Parathyroid adenoma (tissue), 2 donors: ENCODE data around the gene DHRS11.

ENCODE experiments used
- H2AFZ ChIP-seq: fragments of 300-600 bp; sonication (generic); one replicate; pipeline ENCODE4 v1.7.0; 2017; ENCODE audit warnings: antibody characterized with exemption, mild to moderate bottlenecking
- H3K27ac ChIP-seq: fragments of 300-600 bp; sonication (generic); one replicate; pipeline ENCODE4 v1.7.0; 2017
- H3K27me3 ChIP-seq: fragments of 300-600 bp; sonication (generic); one replicate; pipeline ENCODE4 v1.7.0; 2017; ENCODE audit warnings: low read length; ENCODE audit not compliant: control insufficient read depth, insufficient read depth
- H3K36me3 ChIP-seq: fragments of 300-600 bp; sonication (generic); one replicate; pipeline ENCODE4 v1.7.0; 2017; ENCODE audit warnings: low read length; ENCODE audit not compliant: control insufficient read depth, insufficient read depth
- H3K4me1 ChIP-seq: fragments of 300-600 bp; sonication (generic); one replicate; pipeline ENCODE4 v1.7.0; 2017; ENCODE audit warnings: control low read depth
- H3K4me2 ChIP-seq: fragments of 300-600 bp; sonication (generic); one replicate; pipeline ENCODE4 v1.7.0; 2017; ENCODE audit warnings: low read length
- H3K4me3 ChIP-seq: fragments of 300-600 bp; sonication (generic); one replicate; pipeline ENCODE4 v1.7.0; 2017; ENCODE audit warnings: low read depth, low read length
- H3K79me2 ChIP-seq: fragments of 300-600 bp; sonication (generic); one replicate; pipeline ENCODE4 v1.7.0; 2017; ENCODE audit warnings: control low read depth
- H3K9ac ChIP-seq: fragments of 300-600 bp; sonication (generic); one replicate; pipeline ENCODE4 v1.7.0; 2017; ENCODE audit warnings: mild to moderate bottlenecking
- H3K9me3 ChIP-seq: fragments of 300-600 bp; sonication (generic); one replicate; pipeline ENCODE4 v1.7.0; 2017; ENCODE audit warnings: low read length; ENCODE audit not compliant: control insufficient read depth
- CTCF ChIP-seq: fragments of 300-600 bp; sonication (generic); IDR thresholded peaks from one replicate; pipeline ENCODE4 v1.7.0; 2017; ENCODE audit warnings: antibody characterized with exemption, mild to moderate bottlenecking
- donor health status: primary hyperparathyroidism.

DHRS11 gene

GRCh38 chr17:36641877-36642845, 50.5 kb downstream of the DHRS11 start:
- peak overlapping the region; percentile 45 for H2AFZ ChIP-seq
- H3K79me2 ChIP-seq = no peaks in the 10 kb centered on the region
- H3K9ac ChIP-seq = no peak overlapping the region
- peak overlapping the region; percentile 41 for H3K4me3 ChIP-seq
- peaks cover 11% of the 10 kb centered on the region for H3K27me3 ChIP-seq
- H3K27ac ChIP-seq = no peak overlapping the region
- no peaks in the 10 kb centered on the region for H3K9me3 ChIP-seq
- H3K36me3 ChIP-seq = no peaks in the 10 kb centered on the region
- peaks cover 3% of the 10 kb centered on the region for H3K4me1 ChIP-seq
- no peak for TF ChIP-seq CTCF
- peak overlapping the region; percentile 76 for H3K4me2 ChIP-seq

GRCh38 chr17:36643086-36643685, 51.5 kb downstream of the DHRS11 start:
- Histone ChIP-seq H3K27ac (no peak overlapping the region), H3K4me2 (no peak overlapping the region), H2AFZ (no peak overlapping the region), H3K36me3 (no peaks in the 10 kb centered on the region), H3K9me3 (no peaks in the 10 kb centered on the region), H3K4me3 (no peak overlapping the region), H3K27me3 (peaks cover 11% of the 10 kb centered on the region), H3K4me1 (peaks cover 3% of the 10 kb centered on the region), H3K9ac (no peak overlapping the region), H3K79me2 (no peaks in the 10 kb centered on the region)
- no peak for TF ChIP-seq CTCF

- Histone ChIP-seq H3K36me3 (no peaks in the 10 kb centered on the region), H3K9me3 (no peaks in the 10 kb centered on the region), H3K79me2 (no peaks in the 10 kb centered on the region), H3K4me3 (no peak overlapping the region), H2AFZ (no peak overlapping the region), H3K27me3 (peaks cover 11% of the 10 kb centered on the region), H3K9ac (no peak overlapping the region), H3K4me1 (peaks cover 3% of the 10 kb centered on the region), H3K27ac (no peak overlapping the region), H3K4me2 (no peak overlapping the region)
- TF ChIP-seq CTCF = no peak
Measured at GRCh38 chr17:36645422-36645821, 53.7 kb downstream of the DHRS11 start.

GRCh38 chr17:36647636-36648035, 56.0 kb downstream of the DHRS11 start:
- H3K9me3 ChIP-seq = no peaks in the 10 kb centered on the region
- H3K27me3 ChIP-seq = peaks cover 4% of the 10 kb centered on the region
- H3K9ac ChIP-seq = no peak overlapping the region
- no peak overlapping the region for H3K27ac ChIP-seq
- H3K36me3 ChIP-seq = no peaks in the 10 kb centered on the region
- no peak overlapping the region for H3K4me3 ChIP-seq
- H3K4me1 ChIP-seq = no peaks in the 10 kb centered on the region
- no peak overlapping the region for H2AFZ ChIP-seq
- TF ChIP-seq CTCF = no peak
- no peak overlapping the region for H3K4me2 ChIP-seq
- H3K79me2 ChIP-seq = no peaks in the 10 kb centered on the region
